BE2C (cell line): ENCODE data around the gene ASAP2.

ENCODE experiments used
- DNase-seq: peaks from one replicate; pipeline ENCODE4 v3.0.0-alpha.2; 2020
- H3K27me3 ChIP-seq: fragments of 250-450 bp; sonication (Bioruptor Pico); 2 replicates; pipeline ENCODE4 v1.5.1; 2020; ENCODE audit warnings: mild to moderate bottlenecking
- H3K36me3 ChIP-seq: fragments of 250-450 bp; sonication (Bioruptor Pico); 2 replicates; pipeline ENCODE4 v1.5.1; 2020; ENCODE audit warnings: mild to moderate bottlenecking
- H3K4me1 ChIP-seq: fragments of 250-450 bp; sonication (Bioruptor Pico); 2 replicates; pipeline ENCODE4 v1.5.1; 2020
- H3K4me3 ChIP-seq: 2 replicates; pipeline ENCODE4 v1.5.1; 2011; ENCODE audit warnings: low read depth, low read length
- H3K9me3 ChIP-seq: fragments of 250-450 bp; sonication (Bioruptor Pico); 2 replicates; pipeline ENCODE4 v1.5.1; 2020
- CTCF ChIP-seq: IDR thresholded peaks from 2 replicates; pipeline ENCODE4 v1.5.1; 2012; ENCODE audit warnings: mild to moderate bottlenecking, low read depth, low read length

Gene ASAP2

GRCh38 chr2:9419541-9419940, 212.9 kb downstream of the ASAP2 start:
- Histone ChIP-seq H3K4me1 (no peaks in the 10 kb centered on the region; the same call in 1 of the 2 replicates), H3K27me3 (no peaks in the 10 kb centered on the region), H3K36me3 (peaks cover 17% of the 10 kb centered on the region; the same call in 1 of the 2 replicates), H3K4me3 (no peak overlapping the region), H3K9me3 (no peaks in the 10 kb centered on the region)
- TF ChIP-seq CTCF, result no peak
- no peak for DNase-seq

- Histone ChIP-seq H3K27me3 (no peaks in the 10 kb centered on the region), H3K36me3 (peaks cover 17% of the 10 kb centered on the region; the same call in 1 of the 2 replicates), H3K4me3 (no peak overlapping the region), H3K9me3 (no peaks in the 10 kb centered on the region), H3K4me1 (no peaks in the 10 kb centered on the region; the same call in 1 of the 2 replicates)
- TF ChIP-seq CTCF, result no peak
- no peak for DNase-seq
These were observed 213.9 kb downstream of the ASAP2 start for GRCh38 chr2:9420495-9420894.

GRCh38 chr2:9422321-9423099, 215.9 kb downstream of the ASAP2 start:
- TF ChIP-seq CTCF, result 0 out of 2 replicates have a peak, but pooled peaks have one; percentile 4
- peak; percentile 53 for DNase-seq
- Histone ChIP-seq H3K9me3 (no peaks in the 10 kb centered on the region), H3K27me3 (no peaks in the 10 kb centered on the region), H3K4me3 (peak overlapping the region; percentile 98), H3K4me1 (no peaks in the 10 kb centered on the region; the same call in 1 of the 2 replicates), H3K36me3 (peaks cover 7% of the 10 kb centered on the region)

GRCh38 chr2:9423100-9423921, 216.7 kb downstream of the ASAP2 start, which contains the start of the genes CPSF3 and ITGB1BP1:
Gene CPSF3 (plus strand): TSS chr2:9423654. CDS start chr2:9423774, 120 bp downstream.
Gene ITGB1BP1 (minus strand): TSS chr2:9423528. CDS start chr2:9418697, 4,831 bp downstream.
- no peaks in the 10 kb centered on the region for H3K9me3 ChIP-seq
- no peaks in the 10 kb centered on the region for H3K27me3 ChIP-seq
- DNase-seq, result peak; percentile 99
- no peaks in the 10 kb centered on the region; the same call in 1 of the 2 replicates for H3K4me1 ChIP-seq
- peak within 1 kb of the TSS; percentile 98 for H3K4me3 ChIP-seq
- no peak for TF ChIP-seq CTCF
- H3K36me3 ChIP-seq, result no peaks in the 10 kb centered on the region; the same call in none of the 2 replicates

- H3K4me1 ChIP-seq, result no peaks in the 10 kb centered on the region; the same call in 1 of the 2 replicates
- no peak for DNase-seq
These were observed 217.3 kb downstream of the ASAP2 start for GRCh38 chr2:9423922-9424272.

More at GRCh38 chr2:9423922-9424272, 217.3 kb downstream of the ASAP2 start:
- Histone ChIP-seq H3K27me3 (no peaks in the 10 kb centered on the region), H3K9me3 (no peaks in the 10 kb centered on the region), H3K36me3 (peaks cover 3% of the 10 kb centered on the region; the same call in 1 of the 2 replicates), H3K4me3 (peak overlapping the region; percentile 98)
- no peak for TF ChIP-seq CTCF
